Measurements from ENCODE around the gene UBAP1L. TPM values are rescaled to one million over a fixed set of nuclear protein-coding genes. Genes with fewer than 3 reads are reported as not detected.
"Not testable (repeated sequence)": the region's sequence is repeated elsewhere in the genome, so short reads cannot be mapped to it uniquely, and the experiment has no call there.

The UBAP1L gene
- total and polyA plus RNA-seq, 2 donors = 0.61 to 6.1 TPM

GRCh38 chr15:65137089-65137488, 22.1 kb upstream of the UBAP1L start:
- H3K27ac ChIP-seq (ENCODE audit: low read depth in 1 of 2, low read length in 1 of 2); H3K4me1 ChIP-seq (ENCODE audit: control insufficient read depth in 2 of 2, insufficient read depth in 2 of 2, low read length in 2 of 2); H3K4me3 ChIP-seq (ENCODE audit: low read length in 2 of 2); DNase-seq (ENCODE audit: low read depth in 6 of 9, low spot score in 9 of 9); H3K36me3 ChIP-seq (ENCODE audit: control insufficient read depth in 2 of 2, insufficient read depth in 2 of 2, low read length in 1 of 2); H3K27me3 ChIP-seq (ENCODE audit: control insufficient read depth in 2 of 2, insufficient read depth in 1 of 2, low read length in 1 of 2); H3K9me3 ChIP-seq (ENCODE audit: control insufficient read depth in 2 of 2, insufficient read depth in 1 of 2, low read length in 1 of 2): not testable (repeated sequence)
- 96% methylated on average over 7 of the region's 7 CpGs for WGBS

- Histone ChIP-seq H3K4me3 (ENCODE audit: low read length in 2 of 2) (no peak overlapping the region), H3K9me3 (ENCODE audit: control insufficient read depth in 2 of 2, insufficient read depth in 1 of 2, low read length in 1 of 2) (peaks cover 0 to 6% of the 10 kb centered on the region in 2 donors), H3K27me3 (ENCODE audit: control insufficient read depth in 2 of 2, insufficient read depth in 1 of 2, low read length in 1 of 2) (no peaks in the 10 kb centered on the region), H3K27ac (ENCODE audit: low read depth in 1 of 2, low read length in 1 of 2) (no peak overlapping the region), H3K4me1 (ENCODE audit: control insufficient read depth in 2 of 2, insufficient read depth in 2 of 2, low read length in 2 of 2) (peaks cover 9 to 13% of the 10 kb centered on the region in 2 donors), H3K36me3 (ENCODE audit: control insufficient read depth in 2 of 2, insufficient read depth in 2 of 2, low read length in 1 of 2) (peaks cover 8 to 11% of the 10 kb centered on the region in 2 donors)
- WGBS = 97% methylated on average over 8 of the region's 8 CpGs
- DNase-seq (ENCODE audit: low read depth in 6 of 9, low spot score in 9 of 9) = no peak
These were observed 19.5 kb upstream of the UBAP1L start for GRCh38 chr15:65134538-65134937.

DNA sequence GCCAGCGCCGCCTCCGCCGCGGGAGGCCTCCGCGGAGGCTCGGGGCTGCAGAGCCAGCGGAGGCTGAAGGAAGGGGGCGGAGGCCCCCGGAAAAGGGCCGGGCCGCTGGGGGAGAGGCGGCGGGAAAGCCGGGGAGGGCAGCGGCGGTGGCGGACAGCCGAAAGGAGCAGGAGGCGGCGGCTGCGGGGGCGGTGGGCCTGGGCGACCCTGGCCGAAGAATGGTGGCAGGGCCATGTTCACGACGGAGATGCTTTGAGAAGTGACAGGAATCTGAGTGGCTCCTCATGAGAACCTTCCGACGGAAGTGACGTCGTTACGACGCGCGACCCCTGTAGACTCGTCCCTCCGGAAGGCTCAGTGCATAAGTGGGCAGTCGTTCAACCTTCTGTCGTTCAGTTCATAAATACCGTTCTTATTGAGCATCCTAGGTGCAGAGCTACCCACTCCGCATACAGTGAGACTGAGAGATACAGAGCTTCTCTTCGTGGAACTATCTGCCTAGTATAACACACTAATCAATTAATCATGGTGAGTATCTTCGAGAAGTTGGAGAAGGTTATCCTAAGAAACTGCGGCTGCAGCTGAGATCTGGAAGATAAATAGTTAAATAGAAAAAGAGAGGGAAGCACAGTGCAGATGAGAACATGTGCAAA, 18.7 kb upstream of the UBAP1L start, which contains the start of gene PDCD7:
Gene PDCD7, minus strand, starts transcription at position 261 of the 653 bp plus-strand sequence. Its CDS starts 27 bp downstream, at position 234.
- Histone ChIP-seq H3K9me3 (ENCODE audit: control insufficient read depth in 2 of 2, insufficient read depth in 1 of 2, low read length in 1 of 2) (peaks cover 0 to 6% of the 10 kb centered on the region in 2 donors), H3K27me3 (ENCODE audit: control insufficient read depth in 2 of 2, insufficient read depth in 1 of 2, low read length in 1 of 2) (no peaks in the 10 kb centered on the region), H3K4me3 (ENCODE audit: low read length in 2 of 2) (peak within 1 kb of the TSS; percentile 53 to 97), H3K4me1 (ENCODE audit: control insufficient read depth in 2 of 2, insufficient read depth in 2 of 2, low read length in 2 of 2) (peaks cover 9 to 13% of the 10 kb centered on the region in 2 donors), H3K27ac (ENCODE audit: low read depth in 1 of 2, low read length in 1 of 2) (peak within 1 kb of the TSS; percentile 71 to 92), H3K36me3 (ENCODE audit: control insufficient read depth in 2 of 2, insufficient read depth in 2 of 2, low read length in 1 of 2) (peaks cover 14 to 20% of the 10 kb centered on the region in 2 donors)
- DNase-seq (ENCODE audit: low read depth in 6 of 9, low spot score in 9 of 9) = peak; percentile 88 to 96 (median 92)
- under 1% methylated on average over 45 of the region's 45 CpGs for WGBS

GRCh38 chr15:65132878-65133547, 18.0 kb upstream of the UBAP1L start:
- under 1% methylated on average over 93 of the region's 93 CpGs for WGBS
- Histone ChIP-seq H3K4me3 (ENCODE audit: low read length in 2 of 2) (peak overlapping the region; percentile 53 to 97), H3K9me3 (ENCODE audit: control insufficient read depth in 2 of 2, insufficient read depth in 1 of 2, low read length in 1 of 2) (peaks cover 0 to 6% of the 10 kb centered on the region in 2 donors), H3K27ac (ENCODE audit: low read depth in 1 of 2, low read length in 1 of 2) (peak overlapping the region in 1 of 2 donors; percentile 92), H3K27me3 (ENCODE audit: control insufficient read depth in 2 of 2, insufficient read depth in 1 of 2, low read length in 1 of 2) (no peaks in the 10 kb centered on the region), H3K36me3 (ENCODE audit: control insufficient read depth in 2 of 2, insufficient read depth in 2 of 2, low read length in 1 of 2) (peaks cover 20 to 26% of the 10 kb centered on the region in 2 donors), H3K4me1 (ENCODE audit: control insufficient read depth in 2 of 2, insufficient read depth in 2 of 2, low read length in 2 of 2) (peaks cover 9 to 13% of the 10 kb centered on the region in 2 donors)
- peak in 4 of 9 donors; percentile 9 to 35 (median 14) for DNase-seq (ENCODE audit: low read depth in 6 of 9, low spot score in 9 of 9)

- Histone ChIP-seq H3K27ac (ENCODE audit: low read depth in 1 of 2, low read length in 1 of 2) (no peak overlapping the region), H3K9me3 (ENCODE audit: control insufficient read depth in 2 of 2, insufficient read depth in 1 of 2, low read length in 1 of 2) (no peaks in the 10 kb centered on the region), H3K4me1 (ENCODE audit: control insufficient read depth in 2 of 2, insufficient read depth in 2 of 2, low read length in 2 of 2) (peaks cover 9 to 13% of the 10 kb centered on the region in 2 donors), H3K27me3 (ENCODE audit: control insufficient read depth in 2 of 2, insufficient read depth in 1 of 2, low read length in 1 of 2) (no peaks in the 10 kb centered on the region), H3K4me3 (ENCODE audit: low read length in 2 of 2) (no peak overlapping the region), H3K36me3 (ENCODE audit: control insufficient read depth in 2 of 2, insufficient read depth in 2 of 2, low read length in 1 of 2) (peaks cover 34 to 42% of the 10 kb centered on the region in 2 donors)
- 97% methylated on average over 5 of the region's 5 CpGs for WGBS
- no peak for DNase-seq (ENCODE audit: low read depth in 6 of 9, low spot score in 9 of 9)
These were observed 15.9 kb upstream of the UBAP1L start for GRCh38 chr15:65130941-65131340.

- Histone ChIP-seq H3K36me3 (ENCODE audit: control insufficient read depth in 2 of 2, insufficient read depth in 2 of 2, low read length in 1 of 2) (peaks cover 54 to 55% of the 10 kb centered on the region in 2 donors), H3K27me3 (ENCODE audit: control insufficient read depth in 2 of 2, insufficient read depth in 1 of 2, low read length in 1 of 2) (no peaks in the 10 kb centered on the region)
- 97% methylated on average over 5 of the region's 5 CpGs for WGBS
These were observed 542 bp upstream of the UBAP1L start for GRCh38 chr15:65115542-65115941.

DNA sequence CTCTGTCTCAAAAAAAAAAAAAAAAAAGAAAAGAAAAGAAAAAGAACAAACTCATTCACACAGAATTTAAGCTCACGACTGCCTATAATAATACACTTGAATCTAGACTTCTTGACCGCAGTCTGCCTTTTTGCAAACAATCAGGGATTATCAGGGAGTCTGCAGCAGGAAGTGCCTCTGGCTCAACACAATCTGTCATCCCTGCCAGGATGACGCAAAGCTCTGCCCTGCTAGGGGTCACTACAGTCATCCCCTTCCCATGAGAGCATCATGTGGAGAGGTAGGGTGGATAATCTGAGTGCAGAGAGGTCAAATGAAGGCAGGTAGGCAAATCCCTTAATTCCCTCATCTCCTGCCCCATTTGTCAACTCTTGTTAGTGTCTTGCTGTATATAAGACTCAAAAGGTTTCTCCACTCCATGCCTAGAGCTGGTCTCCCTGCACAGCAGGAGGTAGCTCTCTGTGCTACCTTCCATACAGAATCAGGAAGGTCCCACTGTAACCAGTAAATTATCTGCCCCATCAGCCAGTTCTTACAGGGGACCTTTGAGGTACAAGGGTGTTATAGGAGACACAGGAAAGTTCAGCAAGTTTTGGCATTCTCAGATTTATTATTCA, 4.2 kb downstream of the UBAP1L start:
- H3K27ac ChIP-seq (ENCODE audit: low read depth in 1 of 2, low read length in 1 of 2) = no peak overlapping the region
- no peaks in the 10 kb centered on the region for H3K4me1 ChIP-seq (ENCODE audit: control insufficient read depth in 2 of 2, insufficient read depth in 2 of 2, low read length in 2 of 2)
- no peaks in the 10 kb centered on the region for H3K27me3 ChIP-seq (ENCODE audit: control insufficient read depth in 2 of 2, insufficient read depth in 1 of 2, low read length in 1 of 2)
- H3K36me3 ChIP-seq (ENCODE audit: control insufficient read depth in 2 of 2, insufficient read depth in 2 of 2, low read length in 1 of 2) = peaks cover 31 to 34% of the 10 kb centered on the region in 2 donors
- H3K9me3 ChIP-seq (ENCODE audit: control insufficient read depth in 2 of 2, insufficient read depth in 1 of 2, low read length in 1 of 2) = no peaks in the 10 kb centered on the region
- no peak overlapping the region for H3K4me3 ChIP-seq (ENCODE audit: low read length in 2 of 2)
- 97% methylated on average over 3 of the region's 3 CpGs for WGBS
- no peak for DNase-seq (ENCODE audit: low read depth in 6 of 9, low spot score in 9 of 9)

More at GRCh38 chr15:65115542-65115941, 542 bp upstream of the UBAP1L start:
- DNase-seq (ENCODE audit: low read depth in 6 of 9, low spot score in 9 of 9) = no peak
- no peak overlapping the region for H3K4me3 ChIP-seq (ENCODE audit: low read length in 2 of 2)
- H3K27ac ChIP-seq (ENCODE audit: low read depth in 1 of 2, low read length in 1 of 2) = no peak overlapping the region
- no peaks in the 10 kb centered on the region for H3K4me1 ChIP-seq (ENCODE audit: control insufficient read depth in 2 of 2, insufficient read depth in 2 of 2, low read length in 2 of 2)
- H3K9me3 ChIP-seq (ENCODE audit: control insufficient read depth in 2 of 2, insufficient read depth in 1 of 2, low read length in 1 of 2) = no peaks in the 10 kb centered on the region

DNA sequence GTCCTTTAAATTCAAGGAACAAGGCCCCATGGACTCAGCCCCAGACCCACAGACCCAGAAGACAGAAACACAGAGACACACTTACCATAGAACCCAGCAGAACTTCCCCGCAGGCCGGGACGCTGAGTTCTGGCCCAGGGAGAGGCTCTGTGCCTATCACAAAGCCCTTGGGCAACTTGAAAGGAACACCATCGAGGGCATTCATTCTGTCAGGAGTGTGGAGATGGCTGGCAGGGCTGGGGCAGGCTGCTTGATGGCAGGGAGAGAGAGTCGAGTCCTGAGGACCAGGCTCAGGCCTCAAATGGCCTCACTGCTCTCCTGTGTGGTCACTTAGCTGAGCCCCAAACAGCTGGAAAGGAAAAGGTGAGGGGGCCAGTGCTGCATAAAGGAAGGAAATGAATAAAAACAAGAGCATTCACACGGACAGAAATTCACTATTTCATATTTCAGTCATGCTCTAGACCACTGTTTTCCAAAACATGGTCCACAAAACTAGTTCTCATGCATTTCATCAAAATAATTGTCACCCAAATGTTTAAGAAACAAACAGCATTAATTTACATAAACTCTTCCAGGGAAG, 8.9 kb downstream of the UBAP1L start:
- Histone ChIP-seq H3K27me3 (ENCODE audit: control insufficient read depth in 2 of 2, insufficient read depth in 1 of 2, low read length in 1 of 2) (no peaks in the 10 kb centered on the region), H3K36me3 (ENCODE audit: control insufficient read depth in 2 of 2, insufficient read depth in 2 of 2, low read length in 1 of 2) (peaks cover 16 to 28% of the 10 kb centered on the region in 2 donors), H3K4me1 (ENCODE audit: control insufficient read depth in 2 of 2, insufficient read depth in 2 of 2, low read length in 2 of 2) (no peaks in the 10 kb centered on the region), H3K4me3 (ENCODE audit: low read length in 2 of 2) (no peak overlapping the region), H3K27ac (ENCODE audit: low read depth in 1 of 2, low read length in 1 of 2) (no peak overlapping the region), H3K9me3 (ENCODE audit: control insufficient read depth in 2 of 2, insufficient read depth in 1 of 2, low read length in 1 of 2) (no peaks in the 10 kb centered on the region)
- DNase-seq (ENCODE audit: low read depth in 6 of 9, low spot score in 9 of 9) = no peak
- WGBS = 84% methylated on average over 6 of the region's 6 CpGs
